ENCODE data around the gene SLC2A5. TPM values are rescaled to one million over a fixed set of nuclear protein-coding genes. Genes with fewer than 3 reads are reported as not detected.

SLC2A5 gene
- total and polyA plus RNA-seq, 2 of the 4 experiments (the other 2 are of a cell fraction) = 0.03 to 0.18 TPM

- CTCF ChIA-PET = no interaction called here
- H3K27me3 ChIP-seq (ENCODE audit: control insufficient read depth, insufficient read depth, low read length) = peaks cover 1% of the 10 kb centered on the region; the same call in 1 of the 2 replicates
- in situ Hi-C loops (cut with MboI; ENCODE audit: low sequenced_read_pairs) (no loop called here), intact Hi-C loops (cut with micrococcal nuclease) (no loop called here), dilution Hi-C loops (cut with HindIII; ENCODE audit: low sequenced_read_pairs, unreplicated experiment) (no loop called here)
- no peak overlapping the region for H3K23ac ChIP-seq (ENCODE audit: low read depth, low read length)
- DNase-seq (no peak), ATAC-seq (ENCODE audit: low read depth) (no peak)
- no peak overlapping the region; the same call in 1 of the 2 replicates for H2AK5ac ChIP-seq (ENCODE audit: low read depth, low read length)
- no peak overlapping the region for H2BK20ac ChIP-seq (ENCODE audit: low read depth, low read length)
- H3K4me3 ChIP-seq (ENCODE audit: insufficient read depth, low read depth, low read length) = no peak overlapping the region
- H4K91ac ChIP-seq (ENCODE audit: insufficient read depth, low read depth, low read length) = no peak overlapping the region
- no peaks in the 10 kb centered on the region for H3K9me3 ChIP-seq (ENCODE audit: control insufficient read depth, insufficient read depth, low read length)
- H2BK120ac ChIP-seq (ENCODE audit: low read depth, low read length) = no peak overlapping the region
- TF ChIP-seq CTCF (conservative IDR thresholded peaks at IDR 0.05; ENCODE audit: low read depth, low read length) = 0 out of 2 replicates have a peak, but pooled peaks have one; percentile 17
- TF ChIP-seq NFE2L2 (IDR thresholded peaks at IDR 0.05; ENCODE audit: low read depth, low read length) = no peak
- H4K5ac ChIP-seq (ENCODE audit: low read depth, low read length) = no peak overlapping the region
- no peak overlapping the region for H2BK15ac ChIP-seq (ENCODE audit: low read depth, low read length)
- BruUV-seq (replicated peaks) = no TSS peak
- no peak overlapping the region for H2AK9ac ChIP-seq (replicated peaks; ENCODE audit: low read depth, low read length, poor library complexity)
- no peaks in the 10 kb centered on the region for H3K9me1 ChIP-seq (ENCODE audit: insufficient read depth, low read length)
- H3K9ac ChIP-seq (ENCODE audit: low read depth, low read length) = no peak overlapping the region
- H3K36me3 ChIP-seq (ENCODE audit: control insufficient read depth, insufficient read depth, low read length) = no peaks in the 10 kb centered on the region
- H4K8ac ChIP-seq (ENCODE audit: low read depth in 2 of 2, low read length in 2 of 2) = no peak overlapping the region
- H3K18ac ChIP-seq (ENCODE audit: low read depth, low read length) = no peak overlapping the region
- POLR2A ChIA-PET (ENCODE audit: unreplicated experiment) = no interaction called here
- H3K27ac ChIP-seq (ENCODE audit: insufficient read depth, low read length) = no peak overlapping the region
- WGBS, 2 experiments (ENCODE audit: extremely low coverage in 2 of 2, insufficient read length in 1 of 2) = 100% methylated on average over 4 of the region's 8 CpGs; no CpG with 5 or more reads in 1 of the 2 experiments
- H2AFZ ChIP-seq (replicated peaks; ENCODE audit: low read length, poor library complexity) = no peak overlapping the region
- no peak overlapping the region for H2BK5ac ChIP-seq (ENCODE audit: low read depth, low read length, poor library complexity, severe bottlenecking)
- H3K56ac ChIP-seq (ENCODE audit: extremely low read depth, insufficient read depth, low read length) = no peak overlapping the region
- H4K20me1 ChIP-seq (ENCODE audit: insufficient read depth, low read length) = no peaks in the 10 kb centered on the region
- H3K79me1 ChIP-seq (ENCODE audit: low read depth in 1 of 2, low read length in 2 of 2) = no peaks in the 10 kb centered on the region
- no peak overlapping the region for H3K14ac ChIP-seq (replicated peaks; ENCODE audit: low read depth, low read length)
- H3K4me1 ChIP-seq (ENCODE audit: control insufficient read depth, insufficient read depth, low read length) = no peaks in the 10 kb centered on the region
- no peak overlapping the region for H3K4ac ChIP-seq (ENCODE audit: low read depth, low read length)
- no peak overlapping the region for H3K4me2 ChIP-seq (ENCODE audit: low read depth, low read length)
These were observed 76.3 kb downstream of the SLC2A5 start for GRCh38 chr1:8992936-8993687.
